Activated T-cell treated with anti-CD3 and anti-CD28 coated beads for 1 hour (primary cell): Measurements from ENCODE around the gene ABCC4.

Experiments used
- DNase-seq: peaks from one replicate; pipeline ENCODE4 v3.0.0-alpha.2; 2020; ENCODE audit warnings: low read depth

ABCC4 gene

DNA sequence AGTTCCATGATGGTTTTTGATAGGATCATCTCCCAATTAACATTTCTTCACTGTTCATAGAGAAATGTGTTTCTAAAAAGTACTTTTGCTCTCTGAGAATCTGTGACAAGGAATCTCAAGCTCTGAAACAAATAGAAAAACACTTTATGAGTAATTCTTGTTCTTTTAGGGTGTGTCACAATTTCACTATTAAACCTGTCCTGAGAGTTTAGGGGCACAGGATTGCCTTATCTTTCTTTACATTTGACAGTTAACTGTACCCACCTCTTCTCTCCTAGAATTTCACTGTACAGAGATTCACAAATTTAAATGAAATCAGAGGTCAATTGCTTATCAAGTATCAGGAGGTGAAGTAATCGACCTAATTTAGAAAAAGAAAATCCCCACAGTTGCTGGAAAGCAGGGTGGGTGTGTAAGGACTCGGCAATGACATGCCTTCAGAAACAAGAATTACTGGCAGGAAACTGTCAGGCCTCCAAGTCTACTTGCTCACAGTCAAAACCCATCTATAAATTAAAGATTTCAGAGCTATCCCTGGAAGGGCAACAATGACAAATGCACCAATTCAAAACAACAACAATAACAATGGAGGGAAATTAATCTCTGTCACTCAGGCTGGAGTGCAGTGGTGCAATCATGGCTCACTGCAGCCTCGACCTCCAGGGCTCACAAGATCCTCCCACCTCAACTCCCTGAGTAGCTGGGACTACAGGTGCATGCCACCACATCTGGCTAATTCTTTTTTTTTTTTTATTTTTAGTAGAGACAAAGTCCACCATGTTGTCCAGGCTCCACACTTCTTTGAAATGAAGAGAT, 250.2 kb downstream of the ABCC4 start:
- no peak for DNase-seq

DNA sequence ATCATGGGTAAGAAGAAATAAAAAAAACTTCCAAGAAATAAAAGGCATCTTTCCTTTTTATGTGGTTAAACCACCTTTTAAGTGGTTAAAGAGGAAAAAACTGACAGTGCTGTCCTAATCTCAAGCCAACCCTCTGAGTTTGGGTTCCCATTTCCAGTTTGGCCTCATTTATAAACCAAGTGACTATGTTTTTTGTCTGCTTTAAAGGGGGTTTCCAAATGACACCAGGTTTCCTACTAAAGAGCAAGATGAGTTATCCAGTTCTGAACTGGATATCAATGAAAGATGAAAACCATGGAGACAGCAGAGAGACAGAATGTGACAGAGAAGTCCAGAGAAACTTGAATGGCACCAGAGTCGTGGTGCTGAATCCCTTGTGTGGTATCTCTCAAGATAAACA, 251.5 kb downstream of the ABCC4 start:
- DNase-seq, result no peak

DNA sequence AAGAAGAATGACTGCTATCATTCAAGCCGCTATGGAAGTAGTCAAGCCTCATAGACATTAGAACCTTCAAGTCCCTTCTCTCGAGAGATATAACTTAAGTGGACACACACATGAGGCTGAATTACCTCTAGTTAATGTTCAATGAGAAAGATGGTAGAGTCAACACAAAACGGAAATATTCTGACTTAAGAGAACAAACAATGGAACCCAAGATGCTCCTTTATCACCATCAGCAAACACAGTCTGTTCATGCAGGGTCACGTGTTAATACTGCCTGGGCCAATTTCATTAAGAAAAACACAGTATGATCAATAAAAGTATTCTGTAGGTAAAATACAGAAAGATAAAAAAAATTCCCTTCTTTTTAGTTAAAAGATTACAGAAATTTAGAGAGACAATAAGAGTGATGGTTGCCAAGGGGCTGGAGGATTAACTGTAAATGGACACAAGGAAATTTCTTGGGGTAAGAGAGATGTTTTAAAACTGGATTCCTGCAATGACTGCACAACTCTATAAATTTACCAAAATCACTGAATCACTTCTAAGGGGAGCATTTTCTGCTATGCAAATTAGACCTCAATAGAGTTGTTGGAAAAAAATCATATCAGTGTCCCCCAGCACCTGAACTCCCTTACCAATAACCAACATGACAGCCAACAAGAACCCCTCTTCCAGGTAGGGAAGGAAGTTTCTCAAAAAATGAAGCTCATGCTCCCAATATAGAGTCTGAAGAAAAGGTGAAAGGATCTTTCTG, 256.6 kb downstream of the ABCC4 start:
- DNase-seq, result no peak

DNA sequence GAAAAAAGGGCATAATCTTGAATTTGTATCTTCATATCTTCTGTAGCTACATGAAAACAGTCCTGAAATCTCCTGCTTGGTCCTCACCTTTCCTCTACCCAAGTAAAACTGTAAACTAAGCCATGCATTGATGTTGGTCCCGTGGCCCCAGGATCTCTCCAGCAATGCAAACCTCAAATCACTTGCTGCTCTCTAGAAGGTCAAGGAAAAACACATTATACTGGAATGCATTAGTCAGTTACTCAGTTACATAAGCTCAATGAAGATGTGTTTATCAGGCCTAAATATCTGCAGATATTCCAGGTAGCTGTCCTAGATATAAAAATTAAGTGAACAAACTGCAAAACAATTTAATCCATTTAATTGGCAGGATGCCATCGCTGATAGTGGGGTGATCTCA, 261.8 kb downstream of the ABCC4 start:
- DNase-seq, result no peak

DNA sequence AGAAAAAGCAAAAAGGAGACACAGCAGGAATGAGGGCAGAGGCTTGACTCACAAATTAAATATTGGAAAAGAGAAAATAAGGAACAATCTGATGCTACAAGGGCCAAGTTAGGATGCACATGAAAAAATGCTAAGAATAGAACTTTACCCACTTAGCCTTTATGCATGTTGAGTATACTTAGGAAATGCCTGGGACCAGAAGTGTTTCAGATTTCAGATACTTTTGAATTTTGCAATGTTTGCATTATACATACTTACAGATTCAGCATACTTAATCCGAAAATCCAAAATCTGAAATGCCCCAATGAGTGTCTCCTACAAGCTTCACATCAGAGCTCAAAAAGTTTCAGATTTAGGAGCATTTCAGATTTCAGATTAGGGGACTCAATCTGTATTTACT, 262.3 kb downstream of the ABCC4 start:
- DNase-seq, result no peak

DNA sequence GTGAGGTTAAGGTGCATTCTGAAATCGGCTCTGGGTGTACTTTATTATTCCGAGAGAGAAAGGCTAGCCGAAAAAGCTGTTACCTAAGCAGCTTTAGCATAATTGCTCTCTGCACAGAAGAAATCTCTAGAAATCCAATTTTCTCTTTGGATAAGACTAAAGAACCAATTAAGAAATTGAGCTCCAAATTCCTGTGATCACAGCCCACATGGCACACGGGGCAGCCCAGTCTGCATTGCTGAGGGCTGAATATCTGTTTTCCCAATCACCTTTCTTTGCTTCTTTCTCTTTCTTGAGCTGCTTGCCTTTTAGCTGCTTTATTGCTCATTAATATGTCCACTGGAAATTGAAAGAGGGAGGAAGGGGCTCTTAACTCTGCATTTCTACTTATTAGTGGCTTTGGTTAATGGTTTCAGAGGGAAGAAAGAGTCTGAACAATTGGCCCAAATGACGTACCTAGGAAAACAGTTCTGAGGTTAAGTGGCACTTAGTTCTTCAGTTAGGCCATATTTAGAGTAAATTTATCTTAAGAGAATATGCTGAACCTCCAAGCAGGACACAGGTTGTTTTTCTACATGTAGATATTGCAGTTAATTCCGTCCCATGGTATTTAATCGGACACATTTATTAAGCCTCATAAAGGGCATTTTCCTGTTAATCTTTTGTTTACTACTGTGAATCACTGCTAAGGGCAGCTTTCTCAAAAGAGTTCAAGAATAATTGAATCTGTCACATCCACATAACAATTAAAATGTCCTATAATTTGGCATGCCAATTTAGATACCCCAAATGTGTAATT, 265.7 kb downstream of the ABCC4 start:
- no peak for DNase-seq

DNA sequence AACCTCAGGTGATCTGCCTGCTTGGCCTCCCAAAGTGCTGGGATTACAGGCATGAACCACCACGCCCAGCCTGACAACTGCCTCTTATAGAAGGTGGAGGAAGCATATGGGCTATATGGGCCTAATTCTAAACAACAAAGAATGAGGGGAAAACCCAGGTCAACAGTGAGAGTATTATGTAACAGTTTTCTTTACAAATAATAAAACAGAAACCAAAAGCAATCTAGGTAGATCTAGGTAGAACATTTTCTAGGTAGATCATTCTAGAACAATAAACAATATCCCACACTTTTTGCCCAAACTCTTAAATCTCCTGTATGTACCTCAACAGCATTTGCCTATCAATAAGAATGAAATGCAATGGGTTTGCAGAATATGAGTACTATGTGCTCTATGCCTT, 267.4 kb downstream of the ABCC4 start:
- no peak for DNase-seq

DNA sequence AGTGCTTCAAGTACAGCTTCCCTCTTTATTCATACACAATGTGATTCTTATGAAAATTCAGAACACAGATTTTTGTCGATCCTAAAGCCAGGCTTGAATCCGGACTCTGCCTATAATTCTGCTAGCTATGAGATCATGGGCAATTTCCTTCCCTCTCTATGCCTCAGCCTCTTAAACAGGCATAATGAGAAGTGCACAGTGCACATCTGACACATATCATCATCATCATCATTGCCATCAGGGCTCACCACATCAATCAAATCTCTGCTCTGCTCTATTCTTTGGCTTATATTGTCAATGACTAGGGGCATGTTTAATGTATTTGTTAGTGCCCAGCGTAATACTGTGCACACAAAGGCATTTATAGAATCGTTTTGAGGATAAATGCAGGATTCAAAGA, 269.1 kb downstream of the ABCC4 start:
- no peak for DNase-seq

DNA sequence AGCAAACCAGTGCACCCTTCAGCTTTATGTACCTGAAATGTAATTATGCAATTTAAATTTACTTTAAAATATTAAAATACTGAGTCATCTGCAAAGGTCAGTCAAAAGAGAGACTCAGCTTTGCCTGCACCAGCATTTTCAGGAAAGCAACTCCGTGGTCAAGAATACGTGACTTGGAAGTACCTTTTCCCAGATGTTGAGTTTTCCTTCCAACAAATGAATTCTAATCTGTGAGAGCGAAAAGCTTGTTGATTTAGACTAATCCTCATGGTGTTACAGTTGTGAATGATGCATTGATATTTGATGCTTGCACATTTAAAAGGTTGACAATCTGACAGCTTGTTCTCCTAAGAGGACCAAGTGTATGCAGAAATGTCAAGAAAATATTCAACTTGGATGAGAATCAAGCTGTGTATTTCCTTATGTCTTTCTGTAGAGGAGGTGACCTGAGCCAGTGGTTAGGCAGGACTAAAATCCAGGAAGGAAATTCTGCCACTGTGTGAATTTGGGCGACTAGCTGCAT, 270.4 kb downstream of the ABCC4 start:
- no peak for DNase-seq

DNA sequence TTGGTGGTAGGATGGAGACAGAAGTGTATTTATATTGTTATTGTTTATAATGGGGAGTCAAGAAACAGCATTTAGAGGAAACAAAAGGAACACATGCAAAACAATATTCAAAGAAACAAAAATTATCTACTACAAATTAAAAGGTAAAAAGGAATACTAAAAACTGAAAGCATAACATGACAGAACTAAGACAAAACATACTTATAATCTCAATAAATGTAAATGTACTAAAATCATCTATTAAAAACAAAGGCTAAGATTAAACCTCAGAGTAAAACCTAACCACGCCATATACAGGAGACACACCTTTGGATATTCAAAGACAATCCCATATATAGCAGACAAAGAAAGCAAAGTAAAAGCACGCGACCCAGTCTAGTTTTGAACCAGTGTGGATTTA, 273.6 kb downstream of the ABCC4 start:
- DNase-seq, result no peak

DNA sequence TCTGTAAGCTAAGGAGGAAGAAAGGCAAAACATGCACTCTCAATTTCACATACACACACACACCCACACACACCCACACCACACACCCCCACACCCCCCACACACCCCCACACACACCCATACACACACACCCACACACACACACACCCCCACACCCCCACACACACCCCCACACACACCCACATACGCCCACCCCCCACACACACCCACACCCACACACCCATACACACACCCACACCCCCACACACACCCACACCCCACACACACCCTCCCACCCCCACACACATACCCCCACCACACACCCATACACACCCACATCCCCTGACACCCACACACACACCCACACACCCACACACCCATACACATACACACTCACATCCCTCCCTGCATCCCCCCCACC, 276.1 kb downstream of the ABCC4 start:
- DNase-seq, result no peak

DNA sequence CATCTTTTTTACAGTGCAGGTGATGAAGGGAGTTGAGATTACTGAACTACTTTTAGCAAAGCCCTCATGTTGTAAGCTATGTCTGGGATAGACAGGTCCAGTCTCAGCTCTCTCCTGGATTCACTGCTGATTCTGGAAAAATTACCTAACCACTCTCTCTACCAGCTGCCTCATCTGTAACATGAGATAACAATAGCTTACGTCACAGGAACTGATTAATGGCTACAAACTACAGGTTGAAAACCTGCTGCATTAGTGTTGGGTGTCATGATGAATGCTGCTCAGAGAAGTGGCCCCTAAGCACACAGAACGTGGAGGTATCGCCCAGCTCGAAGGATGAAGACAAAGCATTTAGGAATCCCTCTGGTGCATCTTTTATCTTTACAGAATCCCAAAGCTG, 277.8 kb downstream of the ABCC4 start:
- DNase-seq, result no peak

DNA sequence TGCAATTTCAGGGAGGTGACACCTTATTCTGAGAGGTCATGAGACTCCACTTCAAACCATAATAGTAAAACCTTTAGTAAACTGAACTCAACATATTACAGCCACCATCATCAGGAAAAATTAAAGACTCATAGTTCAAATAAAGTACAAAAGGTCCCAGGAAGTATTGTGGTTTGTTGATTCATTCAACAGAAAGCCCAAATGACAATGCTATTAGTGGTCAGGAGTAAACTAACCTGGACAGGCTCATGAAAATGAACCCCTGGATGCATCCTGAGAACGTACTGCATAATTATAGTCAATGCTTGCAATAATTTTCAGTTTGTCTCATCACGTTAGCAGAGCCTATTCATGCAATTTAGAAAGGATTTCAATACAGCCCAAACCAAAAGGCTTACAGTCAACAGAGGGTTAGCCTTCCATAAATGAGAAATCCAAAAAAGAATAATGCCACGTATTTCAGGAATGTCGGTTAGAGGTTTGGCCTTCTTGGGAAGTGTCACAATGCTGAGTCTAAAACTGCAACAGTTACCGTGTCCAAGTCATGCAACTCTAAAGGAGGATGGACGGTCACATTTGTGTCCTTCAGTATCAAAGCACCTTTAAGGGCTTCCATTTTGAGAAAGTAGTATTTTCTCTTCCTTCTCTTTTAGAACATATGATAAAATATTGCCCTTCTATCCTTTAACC, 280.8 kb downstream of the ABCC4 start:
- DNase-seq, result no peak

DNA sequence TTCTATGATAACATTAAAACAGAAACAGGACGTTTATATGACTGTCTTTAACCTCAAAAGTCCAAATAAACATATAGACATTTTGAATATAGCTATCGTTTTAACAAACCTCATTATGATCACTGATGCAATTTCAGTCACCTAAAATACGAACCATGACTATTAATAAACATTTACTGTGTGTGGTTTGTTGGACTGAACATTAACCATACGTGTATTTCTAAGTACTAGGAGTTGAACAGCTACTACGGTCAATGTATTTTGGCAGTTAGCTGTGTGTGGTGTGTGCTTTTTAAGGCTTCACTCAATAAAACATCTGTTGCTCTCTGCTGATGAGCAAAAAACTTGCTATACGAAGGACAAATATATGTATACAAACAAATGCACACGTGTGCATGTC, 281.4 kb downstream of the ABCC4 start:
- no peak for DNase-seq

DNA sequence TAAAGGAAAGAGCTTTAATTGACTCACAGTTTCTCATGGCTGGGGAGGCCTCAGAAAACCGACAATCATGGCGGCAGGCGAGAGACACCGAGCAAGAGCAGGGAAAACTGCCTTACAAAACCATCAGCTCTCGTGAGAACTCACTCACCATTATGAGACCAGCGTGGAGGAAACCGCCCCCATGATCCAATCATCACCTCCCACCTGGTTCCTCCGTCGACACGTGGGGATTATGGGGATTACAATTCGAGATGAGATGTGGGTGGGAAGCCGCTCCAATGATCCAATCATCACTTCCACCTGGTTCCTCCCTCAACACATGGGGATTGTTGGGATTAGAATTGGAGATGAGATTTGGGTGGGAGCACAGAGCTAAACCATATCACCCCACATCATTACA, 293.9 kb downstream of the ABCC4 start:
- no peak for DNase-seq

DNA sequence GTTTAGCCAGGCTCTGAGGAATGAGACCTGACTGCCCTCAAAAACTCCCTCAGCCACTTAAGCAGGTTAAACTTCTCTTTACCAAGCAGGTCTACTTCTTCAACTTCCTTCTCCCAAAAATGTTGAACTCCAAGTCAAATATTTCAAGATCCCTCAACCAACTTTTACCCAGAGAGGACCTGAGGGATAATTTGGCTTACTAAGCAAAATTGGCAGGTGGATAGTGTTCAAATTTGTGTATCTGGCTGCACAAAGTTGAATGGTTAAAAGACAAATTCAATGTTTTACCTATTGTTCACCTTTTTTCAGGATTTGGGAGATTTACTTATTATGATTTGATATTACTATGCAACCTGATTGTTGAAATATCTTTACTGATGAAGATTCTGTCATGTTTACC, 296.0 kb downstream of the ABCC4 start:
- DNase-seq, result no peak

DNA sequence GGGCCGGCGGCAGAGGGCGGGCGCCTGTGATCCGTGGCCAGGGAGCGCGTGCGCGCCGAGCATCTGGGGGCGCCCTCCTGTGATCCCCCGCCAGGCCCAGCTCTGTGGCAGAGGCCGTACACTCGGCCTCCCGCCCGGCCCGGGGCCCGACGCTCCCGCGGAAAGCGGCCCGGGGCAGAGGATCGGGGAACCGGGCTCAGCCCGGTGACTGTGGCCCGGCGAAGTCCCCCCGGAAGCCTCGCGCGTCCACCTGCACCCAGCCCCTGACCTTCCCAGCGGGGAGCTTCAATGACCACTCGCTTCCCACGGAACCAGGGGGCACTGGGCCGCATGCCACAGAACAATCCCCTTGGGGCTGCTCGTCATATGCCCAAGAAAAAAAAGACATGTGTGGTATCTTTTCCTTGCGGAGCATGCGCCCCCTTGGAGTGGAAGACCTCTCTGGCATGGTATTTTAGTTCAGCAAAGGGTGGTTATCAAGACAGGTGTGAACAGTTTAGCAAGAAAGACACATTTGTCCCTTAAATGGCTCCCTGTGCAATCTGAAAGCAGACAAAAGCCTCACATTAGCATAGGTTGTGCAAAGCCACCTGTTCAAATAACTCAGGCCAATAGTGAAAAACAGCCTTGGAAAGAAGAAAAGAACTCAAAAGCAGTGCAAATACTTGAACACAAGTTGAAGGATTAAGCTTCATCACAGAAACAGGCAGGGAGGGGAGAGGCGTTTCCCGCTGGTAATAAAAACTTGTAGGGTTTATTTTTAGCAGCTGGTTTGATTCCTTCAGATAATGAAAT, 298.0 kb downstream of the ABCC4 start:
- no peak for DNase-seq

DNA sequence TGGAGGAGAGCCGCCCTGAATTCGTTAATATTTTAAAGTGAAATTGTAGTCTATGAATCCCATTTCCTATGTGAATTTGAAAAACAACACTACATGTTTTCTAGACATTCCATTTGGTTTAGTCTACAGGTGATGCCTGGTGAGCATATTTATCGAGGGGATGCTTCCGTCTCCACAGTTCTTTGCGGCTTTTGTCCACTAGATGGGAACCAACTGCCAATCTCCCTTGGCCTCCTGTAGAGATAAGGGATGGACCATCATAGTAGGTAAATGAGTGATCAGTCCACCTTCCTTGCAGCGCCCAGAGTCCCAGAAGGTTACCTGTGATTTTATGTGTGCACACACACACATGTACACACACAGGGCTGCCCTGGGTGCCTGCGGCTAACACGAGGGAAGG, 299.1 kb downstream of the ABCC4 start:
- no peak for DNase-seq

DNA sequence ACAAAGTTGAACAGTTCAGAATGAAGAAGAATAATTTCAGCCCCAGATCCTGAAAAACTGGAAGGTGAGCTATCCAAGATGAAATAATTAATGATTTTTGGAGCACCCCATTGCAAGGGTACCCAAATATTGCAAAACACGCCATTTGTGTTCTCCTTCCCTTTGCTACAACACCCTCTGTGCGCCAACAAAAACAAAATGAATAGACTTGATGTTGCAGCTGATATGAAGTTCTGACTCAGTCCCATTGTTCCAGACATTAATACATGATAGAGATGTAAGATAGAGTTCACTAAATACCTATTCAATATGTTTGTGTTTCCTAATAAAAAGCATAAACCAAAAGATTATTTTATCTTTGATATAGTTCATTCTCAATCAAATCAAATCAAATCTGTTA, 301.4 kb downstream of the ABCC4 start:
- no peak for DNase-seq

DNA sequence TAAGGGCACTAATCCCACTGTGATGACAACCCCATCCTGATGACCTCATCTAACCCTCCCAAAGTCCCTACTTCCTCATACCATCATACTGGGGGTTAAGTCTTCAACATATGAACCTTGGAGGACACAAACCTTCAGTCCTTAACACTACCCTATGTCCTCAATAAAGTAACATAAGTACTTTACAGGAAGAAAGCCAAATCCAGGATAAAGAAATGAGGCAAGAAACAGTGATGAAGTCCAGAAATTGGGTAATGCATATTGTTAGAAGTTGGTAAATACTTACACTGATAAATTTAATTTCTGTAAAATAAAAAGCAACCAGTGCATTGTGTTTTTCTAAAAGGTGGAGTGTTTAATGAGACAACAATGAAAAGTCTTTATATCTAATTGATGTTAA, 304.1 kb downstream of the ABCC4 start:
- no peak for DNase-seq

DNA sequence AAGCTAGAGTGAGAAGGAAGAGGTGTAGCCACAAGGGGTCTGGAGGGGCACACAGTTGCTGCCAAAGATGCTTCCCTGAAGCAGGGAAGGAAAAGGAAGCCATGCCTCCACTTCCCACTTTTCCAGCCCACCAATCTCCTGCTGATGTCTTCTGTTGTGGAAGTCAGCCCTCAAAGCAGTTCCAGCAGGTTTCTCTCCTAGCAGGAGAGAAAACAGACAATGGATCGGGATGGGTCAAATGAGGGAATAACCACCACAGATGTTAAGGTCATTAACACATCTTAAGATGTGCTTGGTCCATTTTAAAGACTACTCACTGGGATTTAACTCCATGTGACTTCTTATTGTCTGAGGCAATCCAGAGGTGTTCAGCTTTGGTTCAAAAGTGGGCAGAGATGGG, 304.8 kb downstream of the ABCC4 start:
- DNase-seq, result no peak
